GOT3 (cell line): ENCODE measurements around the gene ZNF503.

Source experiments
- DNase-seq: peaks from one replicate; lab custom pipeline; 2025; ENCODE audit warnings: mixed read lengths; lab: John Stamatoyannopoulos, UW

Gene ZNF503

DNA sequence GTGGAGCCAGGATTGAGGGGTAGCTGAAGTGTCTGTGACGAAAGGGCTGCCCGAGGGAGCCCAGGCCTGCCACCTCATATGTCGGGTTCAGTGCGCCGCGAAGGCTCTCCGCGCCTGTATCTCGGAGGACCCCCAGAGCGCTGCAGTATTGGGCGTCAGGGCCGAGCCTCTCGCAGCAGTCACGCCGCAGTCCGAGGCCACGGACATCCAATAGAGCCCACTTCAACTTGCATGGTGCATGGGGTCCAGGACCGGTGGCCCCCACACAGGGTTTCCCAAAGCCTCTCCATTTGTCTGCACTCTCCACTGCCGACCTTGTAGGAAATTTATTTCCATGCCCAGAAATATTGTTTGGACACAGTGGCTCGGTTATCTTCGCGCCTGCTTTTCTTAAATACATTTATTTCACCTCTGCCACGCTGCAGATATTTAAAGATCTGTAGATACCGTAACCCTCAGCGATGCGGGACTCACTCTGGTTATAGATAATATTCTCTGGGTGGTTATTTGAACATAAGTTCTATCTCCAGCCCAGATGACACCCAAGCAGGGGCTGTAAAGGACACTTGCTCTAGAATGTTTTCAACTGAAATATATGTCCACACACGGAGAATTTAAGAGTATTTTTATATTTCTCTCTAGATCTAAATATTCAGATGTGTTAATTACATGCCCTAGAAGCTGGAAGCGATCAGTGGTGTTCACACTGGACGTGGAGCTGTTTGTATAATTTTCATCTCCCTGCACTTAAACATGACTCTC lies 5.1 kb upstream of the ZNF503 start:
- no peak for DNase-seq

DNA sequence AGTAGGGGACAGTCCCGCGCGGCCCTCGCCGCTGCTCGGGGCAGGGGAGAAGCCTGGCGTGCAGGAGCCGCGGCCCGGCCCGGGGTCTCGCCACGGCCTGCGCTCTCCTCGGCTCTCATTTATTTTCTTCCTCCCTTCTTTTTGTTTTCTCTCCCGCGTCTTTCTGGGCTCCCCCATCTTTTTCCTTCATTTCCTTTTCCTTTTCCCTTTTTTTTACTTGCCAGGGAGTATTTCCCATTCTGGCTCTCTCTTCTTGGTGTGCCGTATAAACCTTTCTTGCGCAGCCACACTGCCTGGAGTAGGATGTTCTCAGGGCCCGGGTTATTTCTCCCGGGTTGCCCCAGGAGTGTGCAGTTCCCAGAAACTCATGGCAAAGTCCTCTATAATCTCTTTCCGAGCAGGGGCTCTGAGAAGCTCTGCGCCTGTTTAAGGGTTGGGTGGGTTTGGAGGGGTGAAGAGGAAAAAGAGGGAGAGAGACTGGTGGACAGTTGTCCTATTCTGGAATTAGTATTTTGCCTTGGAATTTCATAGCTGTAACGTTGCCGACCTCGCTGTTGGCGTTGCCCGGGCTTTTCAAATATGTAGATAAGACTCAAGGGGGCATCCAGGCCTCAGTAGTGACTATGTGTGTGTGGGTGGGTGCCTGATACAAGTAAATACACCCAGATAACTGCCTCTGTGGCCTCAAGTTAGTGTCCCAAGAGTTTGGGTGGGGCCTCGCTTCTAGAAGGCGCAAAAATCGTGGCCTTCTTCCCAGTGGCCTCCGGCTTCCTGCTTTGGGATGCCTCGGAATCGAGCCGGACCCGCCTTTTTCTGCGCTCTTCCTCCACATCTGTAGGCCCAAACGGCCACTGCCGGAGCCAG lies 4.3 kb upstream of the ZNF503 start:
- no peak for DNase-seq

DNA sequence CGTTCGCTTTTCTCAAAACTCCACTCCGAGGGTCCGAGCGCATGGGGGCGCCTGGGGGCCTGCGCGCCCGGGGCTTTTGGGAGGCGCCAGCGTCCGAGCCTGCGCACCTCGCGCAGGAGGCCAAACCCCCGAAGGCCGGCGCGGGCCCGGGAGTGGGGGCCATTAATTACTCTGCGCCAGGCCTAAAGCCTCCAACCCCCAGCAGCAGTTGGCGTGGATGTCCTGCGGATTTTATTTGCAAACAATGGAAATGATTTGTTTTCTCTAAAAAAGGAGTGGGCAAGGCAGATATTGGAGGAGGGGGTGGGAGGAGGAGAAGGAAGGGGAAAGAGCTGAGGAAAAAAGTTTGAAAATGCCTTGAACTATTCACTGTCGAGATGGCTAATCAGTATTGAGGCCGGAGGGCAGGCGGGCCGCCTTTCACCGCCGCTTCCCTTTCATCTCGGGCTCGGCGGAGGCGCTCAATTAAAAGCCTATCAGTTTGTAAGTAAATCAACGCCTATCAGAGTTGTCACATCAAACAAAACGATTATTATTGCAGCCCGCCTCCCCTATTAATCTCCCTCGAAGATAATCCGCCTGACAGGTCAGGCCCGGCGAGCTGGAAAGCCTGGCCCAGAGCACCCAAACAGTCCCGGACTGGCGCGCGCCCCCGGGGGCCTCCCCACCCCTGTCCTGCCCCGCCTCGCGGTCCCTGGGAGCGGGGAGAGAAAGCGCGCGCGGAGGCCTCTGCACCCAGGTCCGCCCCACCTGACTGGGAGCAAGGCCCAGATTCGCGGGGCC lies 3.4 kb upstream of the ZNF503 start:
- DNase-seq = no peak

DNA sequence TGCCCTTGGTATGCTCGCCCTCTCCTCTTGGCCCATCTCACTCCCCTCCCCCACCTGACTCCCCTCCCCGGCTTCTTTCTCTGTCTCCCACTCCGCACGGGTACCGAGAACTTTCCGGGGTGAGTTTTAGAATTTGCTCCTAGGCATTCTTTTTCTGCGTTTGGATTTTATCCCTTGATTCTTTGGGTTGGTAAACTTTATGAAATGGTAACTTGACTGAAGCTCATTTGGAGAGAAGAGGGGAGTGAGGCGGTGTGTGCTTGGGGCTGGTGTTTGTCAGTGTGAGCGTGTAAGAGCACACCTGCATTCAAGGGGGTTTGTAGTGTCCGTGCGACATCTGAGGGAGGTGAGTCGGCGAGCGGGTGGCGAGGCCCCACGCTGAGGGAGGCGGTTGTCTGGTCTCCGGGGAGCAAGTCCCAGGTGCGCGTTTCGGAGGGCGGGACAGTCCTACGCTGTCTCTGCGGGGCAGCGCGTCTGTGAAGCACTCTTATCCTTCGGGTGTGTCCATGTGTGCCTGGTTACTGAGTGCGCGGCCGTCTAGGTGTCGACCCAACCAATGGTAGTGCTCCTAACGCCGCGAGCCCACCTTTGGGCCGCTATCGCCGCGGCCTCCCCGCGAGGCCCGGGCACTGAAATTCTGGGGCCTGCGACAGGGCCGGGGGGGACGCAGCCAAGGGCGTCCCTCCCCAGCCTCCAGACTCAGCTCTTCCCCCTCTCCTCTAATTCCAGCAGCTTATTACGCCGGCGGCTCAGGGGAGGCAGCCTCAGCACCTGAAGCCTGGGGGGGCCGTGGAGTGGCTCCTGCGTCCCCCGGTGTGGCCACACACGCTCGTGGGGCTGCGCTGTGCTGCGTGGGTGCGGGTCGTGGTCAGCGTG lies 2.6 kb upstream of the ZNF503 start:
- DNase-seq = no peak

GRCh38 chr10:75403144-75403938 lies 1.8 kb upstream of the ZNF503 start:
- no peak for DNase-seq

- DNase-seq = no peak
Observed at GRCh38 chr10:75402486-75403143, 1.1 kb upstream of the ZNF503 start.

DNA sequence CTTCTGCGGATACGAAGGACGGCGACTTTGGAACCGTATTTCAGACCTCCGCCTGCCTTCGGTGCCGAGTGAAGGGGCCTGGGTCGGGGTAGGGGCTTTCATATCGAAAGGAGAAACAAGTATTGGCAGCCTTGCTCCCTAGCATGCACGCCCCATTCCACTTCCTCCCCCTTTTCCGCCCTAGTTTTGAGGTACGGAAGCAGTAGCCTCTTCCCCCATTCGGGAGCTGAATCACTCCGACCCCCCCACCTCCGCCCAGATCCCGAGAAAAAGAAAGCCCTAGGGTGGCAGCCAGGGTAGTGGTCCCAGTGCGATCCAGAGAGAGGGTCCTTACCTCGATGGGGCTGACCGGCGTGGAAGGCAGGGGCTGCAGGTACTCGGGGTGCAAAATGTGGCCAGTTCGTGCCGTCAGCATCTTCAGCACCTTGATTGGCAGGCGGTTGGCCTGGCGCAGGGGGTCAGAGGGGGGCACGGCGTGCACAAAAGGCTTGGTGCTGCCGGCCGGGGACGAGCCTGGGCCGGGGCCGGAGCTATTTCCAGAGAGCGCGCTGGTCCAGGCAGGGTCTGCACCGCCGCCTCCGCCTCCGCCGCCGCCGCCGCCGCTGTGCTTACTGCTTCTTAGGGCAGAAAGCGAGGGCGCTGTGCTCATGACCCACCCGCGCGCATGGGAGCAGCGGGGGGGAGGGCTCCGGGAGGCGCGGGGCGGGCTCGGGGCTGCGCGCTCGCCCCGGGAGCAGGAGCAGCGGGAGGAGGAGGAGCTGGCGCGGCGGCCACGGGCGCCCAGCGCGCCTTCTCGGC lies 594 bp downstream of the ZNF503 start:
- DNase-seq = no peak

DNA sequence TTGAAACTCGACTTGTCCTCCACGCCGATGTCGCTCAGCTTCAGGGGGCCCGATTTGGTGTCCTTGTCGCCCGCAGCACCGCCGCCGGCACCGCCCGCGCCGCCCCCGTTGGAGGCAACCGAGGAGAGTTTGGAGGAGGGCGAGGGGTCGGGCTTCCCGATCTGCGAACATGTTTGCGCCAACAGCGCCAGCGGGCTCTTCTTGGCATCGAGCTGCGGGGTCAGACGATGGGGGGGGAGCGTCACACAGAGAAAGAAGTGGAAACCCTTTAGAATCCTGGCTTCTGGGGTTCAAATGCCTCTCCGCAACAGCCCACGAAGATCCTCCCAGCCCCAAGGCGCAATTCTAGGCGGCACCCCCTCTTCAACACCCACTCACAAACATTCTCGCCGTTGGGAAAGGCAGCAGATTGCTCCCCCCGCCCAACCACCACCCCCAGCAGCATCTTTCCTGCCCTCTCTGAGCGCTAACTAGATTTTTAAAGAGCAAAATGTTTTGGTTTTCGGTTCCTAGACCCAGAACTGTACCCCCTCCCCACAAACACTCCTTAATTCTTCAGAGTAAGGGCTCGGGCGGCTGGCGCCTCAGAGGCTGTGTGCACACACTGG lies 1.3 kb downstream of the ZNF503 start:
- DNase-seq = no peak

DNA sequence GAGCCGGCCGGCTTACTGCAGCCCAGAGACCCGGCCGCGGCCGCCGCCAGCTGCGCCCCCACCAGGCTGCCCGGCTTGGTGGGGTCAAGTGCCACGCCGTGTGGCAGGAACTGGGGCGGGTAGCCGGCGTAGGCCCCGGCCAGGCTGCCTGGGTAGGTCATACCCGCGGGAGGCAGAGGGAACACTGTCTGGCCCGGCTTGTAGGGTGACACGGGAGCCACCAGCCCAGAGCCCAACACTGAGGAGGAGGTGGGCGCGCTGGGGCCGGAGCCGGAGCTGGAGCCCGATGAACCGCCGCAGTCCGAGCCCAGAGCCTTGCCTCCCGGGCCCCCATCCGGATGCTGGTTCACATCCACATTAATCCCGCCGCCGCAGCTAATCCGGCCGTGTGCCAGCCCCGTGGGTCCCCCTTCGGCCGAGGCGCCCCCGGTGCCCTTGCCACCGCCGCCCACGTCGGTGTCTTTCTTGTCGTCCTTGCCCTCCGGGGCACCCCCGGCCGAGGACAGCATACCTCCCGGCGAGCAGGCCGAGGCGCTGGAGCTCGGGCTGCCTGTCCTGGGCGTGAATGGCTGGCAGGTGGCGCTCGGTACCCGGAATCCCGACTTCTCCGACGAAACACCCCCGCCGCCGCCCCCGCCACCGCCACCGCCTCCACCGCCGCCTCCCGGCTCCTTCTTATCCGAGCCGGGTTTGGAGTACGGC lies 2.0 kb downstream of the ZNF503 start:
- DNase-seq = peak; percentile 41

DNA sequence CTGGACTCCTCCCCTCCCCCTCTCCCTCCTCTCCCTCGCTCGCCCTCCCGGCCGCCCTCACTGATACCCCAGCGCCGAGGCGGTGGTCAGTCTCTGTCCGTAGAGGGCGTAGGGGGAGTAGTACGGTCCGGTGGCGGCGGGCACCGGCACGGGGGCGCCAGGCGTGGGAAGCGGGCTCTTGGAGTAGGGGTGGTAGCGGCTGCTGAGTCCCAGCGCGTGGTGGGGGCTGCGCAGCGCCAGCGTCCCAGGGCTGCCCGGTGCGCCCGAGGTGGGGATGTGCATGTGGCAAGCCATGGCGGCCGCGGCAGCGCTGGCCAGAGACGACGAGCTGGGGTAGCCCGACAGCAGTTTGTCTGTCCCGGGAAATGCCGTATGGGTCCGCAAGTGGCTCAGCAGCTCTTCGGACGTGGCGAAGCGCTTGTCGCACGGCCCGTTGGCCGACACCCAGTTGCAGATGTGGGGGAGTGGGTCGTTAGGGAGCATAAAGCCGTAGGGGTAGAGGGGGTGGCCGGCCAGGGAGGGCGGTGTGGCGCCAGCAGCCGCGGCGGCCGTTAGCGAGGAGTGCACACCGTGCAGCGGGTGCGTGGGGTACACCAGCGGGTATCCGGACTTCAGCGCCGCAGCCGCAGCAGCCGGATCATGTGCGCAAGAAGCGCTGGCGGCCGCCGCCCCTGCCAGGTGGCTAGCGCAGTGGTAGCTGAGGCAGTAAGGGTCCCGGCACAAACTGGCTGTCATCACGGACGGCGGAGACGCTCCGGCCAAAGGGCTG lies 2.7 kb downstream of the ZNF503 start:
- DNase-seq = no peak

DNA sequence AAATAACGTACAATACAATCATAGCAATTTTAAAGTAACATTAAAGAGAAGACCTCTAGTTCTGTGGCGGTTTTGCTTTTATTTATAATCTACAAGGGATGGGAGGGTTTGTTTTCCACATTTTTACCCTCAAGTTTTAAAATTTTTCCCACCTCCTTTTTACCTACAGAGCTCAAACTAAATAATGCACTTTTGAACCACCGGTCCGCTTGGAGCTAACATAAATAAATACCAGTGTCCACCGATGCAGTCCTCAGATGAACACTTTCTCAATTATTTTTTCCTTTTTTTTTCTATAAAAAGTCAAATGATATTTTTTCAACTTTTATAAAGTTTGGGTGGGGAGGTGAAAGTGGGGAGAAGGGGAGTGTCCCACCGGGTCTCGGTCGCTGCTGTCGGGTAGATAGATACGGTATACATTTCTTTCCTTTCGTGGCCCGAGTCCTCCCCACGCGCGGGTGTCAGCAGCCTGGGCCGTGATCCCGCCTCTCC lies 3.3 kb downstream of the ZNF503 start:
- DNase-seq = no peak

GRCh38 chr10:75397496-75398199 lies 3.9 kb downstream of the ZNF503 start:
- DNase-seq = no peak

GRCh38 chr10:75396631-75397495 lies 4.7 kb downstream of the ZNF503 start:
- DNase-seq = no peak

DNA sequence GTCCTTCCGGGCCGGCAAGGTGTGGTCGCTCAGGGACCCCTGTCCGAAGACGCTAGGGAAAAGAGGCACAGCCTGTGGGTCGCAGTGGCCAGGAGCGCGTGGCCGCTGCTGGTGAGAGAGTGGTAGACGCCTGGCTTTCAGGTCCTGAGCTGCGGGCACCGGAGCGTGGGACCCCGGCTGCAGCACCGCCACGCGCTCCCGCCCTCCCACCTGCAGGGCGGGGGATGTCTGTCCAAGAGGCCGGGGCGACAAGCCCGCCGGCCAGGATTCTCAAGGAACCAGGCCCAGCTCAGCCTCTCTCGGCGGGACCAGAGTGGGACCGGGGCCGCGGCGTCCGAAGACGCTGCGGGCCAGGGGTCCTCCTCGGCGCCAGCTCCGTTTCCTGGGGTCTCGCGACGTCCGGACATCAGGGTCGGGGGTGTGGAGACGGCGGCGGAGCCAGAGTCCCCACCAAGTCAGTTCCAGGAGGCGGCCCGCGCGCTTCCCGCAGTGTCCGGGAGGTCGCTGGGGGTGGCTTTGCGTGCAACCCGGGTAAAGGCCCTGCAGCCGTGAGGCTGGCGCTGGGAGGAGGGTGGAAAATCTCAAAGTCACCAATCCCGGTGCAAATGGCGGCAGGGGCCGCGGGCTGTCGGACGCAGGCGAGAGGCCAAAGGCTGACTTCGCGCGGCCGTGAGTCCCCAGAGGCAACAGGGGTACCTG lies 5.5 kb downstream of the ZNF503 start:
- no peak for DNase-seq
